Nucleus accumbens (tissue), 56 donors: Measurements from ENCODE around the gene TSPAN32.
"Not testable (repeated sequence)": the region's sequence is repeated elsewhere in the genome, so short reads cannot be mapped to it uniquely, and the experiment has no call there.

Experiments
- DNase-seq, 56 donors: peaks; one replicate each; lab custom pipeline; 2025; lab: John Stamatoyannopoulos, UW

Gene TSPAN32

DNA sequence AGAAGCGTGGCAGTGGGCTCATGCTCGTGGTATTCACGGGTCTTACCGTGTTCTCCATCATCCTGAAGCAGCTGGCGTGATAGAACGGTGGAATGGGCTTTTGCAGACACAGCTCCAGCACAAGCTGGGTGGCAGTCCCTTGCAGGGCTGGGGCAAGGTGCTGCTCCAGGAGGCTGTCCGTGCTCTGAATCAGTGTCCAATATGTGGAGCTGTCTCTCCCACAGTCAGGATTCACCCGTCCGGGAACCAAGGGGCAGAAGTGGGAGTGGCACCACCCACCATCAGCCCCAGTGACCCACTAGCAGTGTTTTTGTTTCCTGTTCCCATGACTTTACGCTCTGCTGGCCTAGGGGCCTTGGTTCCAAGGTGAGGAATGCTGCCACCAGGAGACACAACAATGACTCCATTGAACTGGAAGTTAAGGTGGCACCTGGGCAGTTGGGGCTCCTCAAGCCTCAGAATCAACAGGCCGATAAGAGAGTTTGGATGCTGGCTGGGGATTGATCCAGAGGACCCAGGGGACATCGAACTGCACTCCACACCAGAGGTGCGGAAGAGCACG lies 58.3 kb downstream of the TSPAN32 start:
- DNase-seq: no peak

DNA sequence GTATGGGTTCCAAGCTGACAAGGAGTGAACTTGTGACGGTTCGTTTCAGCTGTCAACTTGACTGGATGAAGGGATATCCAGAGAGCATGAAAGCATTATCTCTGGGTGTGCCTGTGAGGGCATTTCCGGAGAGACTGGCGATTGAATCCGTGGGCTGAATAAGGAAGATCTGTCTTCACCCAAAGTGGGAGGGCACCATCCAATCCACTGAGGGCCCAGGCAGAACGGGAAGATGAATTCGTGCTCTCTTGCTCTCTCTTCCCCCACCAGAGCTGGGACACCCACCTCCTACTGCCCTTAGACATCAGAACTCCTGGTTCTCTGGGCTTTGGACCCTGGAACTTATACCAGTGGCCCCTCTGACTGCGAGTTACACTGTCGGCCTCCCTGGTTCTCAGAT lies 59.8 kb downstream of the TSPAN32 start:
- no peak for DNase-seq

DNA sequence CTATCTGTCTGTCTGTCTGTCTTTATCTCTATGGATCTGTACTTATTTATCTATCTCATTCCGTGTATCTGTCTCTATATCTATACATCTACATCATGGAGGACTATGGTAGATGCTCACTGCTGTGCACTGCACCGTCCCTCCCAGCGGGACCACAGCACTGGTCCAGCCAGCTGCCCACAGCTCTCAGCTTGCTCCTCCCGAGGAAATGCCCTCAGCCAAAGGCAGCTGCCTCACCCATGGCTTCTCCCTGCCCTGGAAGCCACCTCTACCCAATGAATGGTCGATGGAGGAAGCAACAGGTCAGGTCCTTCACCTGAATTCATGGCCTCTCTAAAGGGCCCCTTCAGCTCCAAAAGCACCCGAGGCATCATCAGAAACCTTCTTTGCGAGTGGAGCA lies 60.6 kb downstream of the TSPAN32 start:
- no peak for DNase-seq

DNA sequence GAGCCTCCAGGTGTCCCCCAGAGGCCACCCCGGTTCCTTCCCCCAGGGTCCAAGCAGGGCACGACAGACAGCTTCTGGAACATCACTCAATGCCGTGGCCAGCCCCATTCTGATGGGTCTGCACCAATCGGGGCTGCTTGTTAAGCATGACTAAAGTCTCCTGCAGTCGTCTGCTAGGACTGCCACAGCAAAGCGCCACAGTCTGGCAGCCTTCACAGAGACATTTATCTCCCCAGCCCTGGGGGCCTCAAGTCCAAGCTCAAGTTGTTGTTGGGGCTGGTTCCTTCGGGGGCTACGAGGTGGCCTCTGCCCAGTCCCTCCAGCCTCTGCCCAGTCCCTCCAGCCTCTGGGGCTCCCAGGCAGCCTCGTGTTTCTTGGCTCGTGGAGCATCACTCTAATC lies 61.3 kb downstream of the TSPAN32 start:
- DNase-seq: no peak

DNA sequence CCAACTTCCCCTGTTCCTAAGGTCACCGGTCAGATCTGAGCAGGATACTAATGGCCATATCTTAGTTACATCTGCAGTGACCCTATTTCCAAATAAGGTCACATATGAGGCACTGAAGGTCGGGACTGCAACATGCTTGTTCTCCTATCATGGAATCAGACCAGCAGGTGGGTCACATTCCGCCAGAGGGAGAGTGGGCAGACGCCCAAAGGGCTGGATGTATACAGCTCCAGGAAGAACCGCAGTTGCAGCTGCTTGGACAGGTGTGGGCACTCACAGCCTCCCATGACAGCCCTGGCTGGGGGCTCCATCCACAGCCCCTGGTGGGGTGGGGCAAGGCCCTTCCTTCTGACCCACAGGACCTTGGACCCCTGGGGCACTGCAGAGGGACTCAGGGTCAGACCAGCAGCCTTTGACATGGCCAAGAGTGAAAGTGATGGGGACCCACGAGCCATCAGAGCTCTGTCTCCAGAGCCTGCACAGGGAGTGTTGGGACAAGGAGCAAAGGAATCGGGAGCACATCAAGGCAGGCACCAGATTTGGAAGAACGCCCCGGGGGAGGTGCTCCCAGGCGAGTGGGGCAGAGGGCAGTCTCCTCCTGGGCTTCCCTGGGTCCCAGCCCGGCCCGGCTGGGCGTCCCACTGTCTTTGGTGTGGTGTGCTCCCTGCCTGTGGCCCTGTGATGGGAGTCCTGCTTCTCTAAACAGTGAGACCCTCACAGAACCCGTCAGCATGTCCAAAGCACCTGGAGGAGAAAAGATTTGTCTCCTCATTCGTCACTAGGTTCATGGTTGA lies 62.0 kb downstream of the TSPAN32 start:
- DNase-seq: no peak

DNA sequence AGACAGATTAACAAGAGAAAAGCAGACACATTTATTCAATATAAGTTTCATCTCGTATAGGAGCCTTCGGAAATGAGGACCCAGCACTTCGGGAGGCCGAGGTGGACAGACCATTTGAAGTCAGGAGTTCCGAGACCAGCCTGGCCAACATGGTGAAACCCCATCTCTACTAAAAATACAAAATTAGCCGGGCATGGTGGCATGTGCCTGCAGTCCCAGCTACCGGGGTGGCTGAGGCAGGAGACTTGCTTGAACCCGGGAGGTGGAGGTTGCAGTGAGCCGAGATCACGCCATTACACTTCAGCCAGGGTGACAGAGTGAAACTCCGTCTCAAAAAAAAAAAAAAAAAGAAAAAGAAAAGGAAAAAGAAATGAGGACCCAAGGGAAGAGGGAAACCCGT lies 62.6 kb downstream of the TSPAN32 start:
- not testable (repeated sequence) for DNase-seq

DNA sequence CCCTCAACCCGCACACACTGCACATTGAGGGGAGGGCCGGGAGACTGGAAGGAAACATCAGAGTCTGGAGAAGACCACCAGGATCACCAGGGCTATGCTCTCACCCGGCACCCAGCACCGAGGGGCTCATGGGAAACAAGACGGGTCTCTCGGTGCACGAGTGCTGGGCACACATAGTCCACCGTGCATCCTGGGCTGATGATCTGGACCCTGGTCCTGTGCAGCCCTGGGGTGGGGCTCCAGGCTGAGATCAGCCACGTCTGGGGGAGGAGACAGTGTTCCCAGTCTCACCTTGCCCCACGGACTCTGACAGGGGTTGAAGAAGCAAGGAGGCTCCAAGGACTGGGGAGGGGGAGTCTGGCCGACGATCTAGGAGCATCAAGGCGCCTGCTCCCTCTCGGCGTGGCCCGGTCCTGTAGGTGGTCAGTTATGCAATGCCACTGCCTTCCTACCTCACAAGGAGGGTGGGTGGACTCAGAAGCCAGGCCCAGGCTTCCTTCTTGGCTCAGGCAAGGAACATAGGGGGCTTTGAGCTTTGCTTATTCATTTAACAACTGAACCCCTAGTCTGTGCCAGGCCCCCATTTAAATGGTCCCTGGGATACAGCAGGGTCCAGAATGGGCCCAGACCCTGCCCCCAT lies 63.9 kb downstream of the TSPAN32 start:
- no peak for DNase-seq

DNA sequence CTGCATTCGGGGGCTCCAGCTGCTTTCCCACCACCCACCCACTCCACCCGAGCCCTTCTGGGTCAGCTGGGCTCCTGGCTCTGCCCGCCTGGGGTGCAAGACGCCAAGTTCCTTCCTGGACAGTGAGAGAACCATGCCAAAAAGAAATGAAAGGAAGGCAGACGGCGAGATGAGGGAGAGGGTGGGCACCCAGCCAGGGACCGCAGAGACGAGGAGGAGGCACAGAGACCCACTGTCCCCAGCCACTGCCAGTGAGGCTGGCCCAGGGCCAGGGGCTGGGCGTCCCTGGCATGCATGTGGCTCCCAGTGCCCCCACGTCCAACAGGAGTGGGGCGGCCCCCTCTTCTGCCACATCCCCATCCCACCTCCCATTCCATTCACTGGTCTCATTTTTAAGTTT lies 64.5 kb downstream of the TSPAN32 start:
- DNase-seq: peak in 41 of 56 donors; percentile 35 to 83 (median 54)

DNA sequence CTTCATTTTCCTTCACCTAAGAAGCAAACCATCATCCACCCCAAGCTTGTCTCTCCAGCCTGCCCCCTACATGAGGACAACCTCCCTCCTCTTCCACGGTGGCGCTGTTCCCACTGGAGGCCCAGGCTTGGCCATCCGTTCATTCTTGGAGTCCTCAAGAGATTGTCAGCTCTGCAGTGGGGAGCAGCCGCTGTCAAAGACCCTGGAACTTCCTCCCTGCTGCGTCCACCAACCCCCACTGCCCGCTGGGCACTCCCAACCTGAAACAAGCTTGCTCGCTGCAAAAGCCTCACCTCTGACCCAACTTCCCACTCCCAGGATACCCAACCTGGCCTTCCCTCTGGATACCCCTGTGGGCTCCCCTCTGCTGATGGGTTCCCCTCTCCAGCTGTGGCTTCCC lies 64.9 kb downstream of the TSPAN32 start:
- DNase-seq: peak in 6 of 56 donors; percentile 37 to 57 (median 49)

DNA sequence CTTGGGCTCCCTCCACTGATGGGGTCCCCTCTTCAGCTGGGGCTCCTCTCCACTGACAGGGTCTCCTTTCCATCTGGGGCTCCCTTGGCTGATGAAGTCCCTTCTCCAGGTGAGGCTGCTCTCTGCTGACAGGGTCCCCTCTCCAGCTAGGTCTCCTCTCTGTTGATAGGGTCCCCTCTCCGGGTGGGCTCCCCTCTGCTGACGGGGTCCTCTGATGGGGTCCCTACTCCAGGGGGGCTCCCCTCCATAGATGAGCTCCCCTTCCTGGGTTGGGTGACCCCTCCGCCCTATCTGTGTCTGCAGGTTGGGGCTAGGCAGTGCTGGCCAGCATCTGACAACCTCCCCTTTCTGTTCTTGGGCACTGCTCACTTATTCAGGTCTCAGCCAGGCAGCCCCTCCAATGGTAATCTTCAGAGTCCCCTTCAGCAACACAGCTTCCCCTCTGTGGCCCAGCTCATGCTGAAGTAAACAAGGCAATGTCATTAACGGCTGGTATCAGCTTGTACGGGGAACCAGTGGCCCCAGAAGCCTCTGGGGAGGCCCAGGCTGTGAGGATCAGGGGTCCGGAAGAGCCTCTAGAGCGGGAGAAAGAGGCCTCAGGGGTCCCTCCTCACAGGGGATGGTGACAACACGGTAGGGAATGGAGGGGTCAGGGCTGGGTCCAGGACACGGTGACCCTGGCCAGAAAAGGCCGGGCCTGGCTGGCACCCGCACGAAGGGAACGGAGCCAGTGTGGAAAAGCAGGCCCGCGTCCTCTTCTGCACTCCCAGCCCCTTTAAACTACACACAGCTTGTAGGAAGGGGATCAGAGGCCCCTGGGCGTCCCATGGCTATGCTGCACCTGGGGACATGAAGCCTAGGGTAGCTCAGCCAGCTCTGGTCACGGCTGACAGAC lies 65.7 kb downstream of the TSPAN32 start:
- no peak for DNase-seq
